PC-9 (cell line): ENCODE results near the gene ASPA.

Experiments
- CTCF ChIP-seq: fragments of 200-600 bp; sonication (generic); conservative IDR thresholded peaks from 2 replicates; pipeline ENCODE4 v1.6.1; 2017; ENCODE audit warnings: mixed run types, antibody characterized with exemption, mild to moderate bottlenecking, moderate library complexity
- EZH2 ChIP-seq: fragments of 200-600 bp; sonication (generic); IDR thresholded peaks from 2 replicates; pipeline ENCODE4 v1.8.0; 2017; ENCODE audit warnings: antibody characterized with exemption, low read depth

- TF ChIP-seq EZH2 (no peak), CTCF (no peak)
Measured at GRCh38 chr17:3501344-3501743, 25.5 kb downstream of the ASPA start.
